Measurements from ENCODE around the gene HK3.

Gene HK3

GRCh38 chr5:176847726-176848290 is 51.3 kb downstream of the HK3 start:
- Histone ChIP-seq H3K9ac (ENCODE audit: low read length) (no peak overlapping the region), H3K79me2 (ENCODE audit: insufficient read depth, low read length) (no peaks in the 10 kb centered on the region), H3F3A (ENCODE audit: insufficient read depth, low read length) (no peaks in the 10 kb centered on the region), H3K27me3 (ENCODE audit: insufficient read depth, low read length) (no peaks in the 10 kb centered on the region; the same call in 1 of the 2 replicates), H3K4me2 (ENCODE audit: low read length) (no peak overlapping the region), H3K27ac (ENCODE audit: low read depth, low read length, poor library complexity, severe bottlenecking) (no peak overlapping the region), H3K4me3 (ENCODE audit: low read depth, low read length, poor library complexity, severe bottlenecking) (no peak overlapping the region), H3K4me1 (ENCODE audit: insufficient read depth, low read length, severe bottlenecking) (no peaks in the 10 kb centered on the region), H3K9me3 (ENCODE audit: low read length) (no peaks in the 10 kb centered on the region), H3K36me3 (ENCODE audit: insufficient read depth, low read length) (no peaks in the 10 kb centered on the region), H4K20me1 (ENCODE audit: insufficient read depth, low read length) (no peaks in the 10 kb centered on the region), H3K9me2 (ENCODE audit: low read depth, low read length) (no peaks in the 10 kb centered on the region), H2AFZ (ENCODE audit: low read length) (no peak overlapping the region)
- no peak for TF ChIP-seq EZH2 (IDR thresholded peaks at IDR 0.05; ENCODE audit: borderline replicate concordance, low read length)
- TF ChIP-seq, protein P1, sequence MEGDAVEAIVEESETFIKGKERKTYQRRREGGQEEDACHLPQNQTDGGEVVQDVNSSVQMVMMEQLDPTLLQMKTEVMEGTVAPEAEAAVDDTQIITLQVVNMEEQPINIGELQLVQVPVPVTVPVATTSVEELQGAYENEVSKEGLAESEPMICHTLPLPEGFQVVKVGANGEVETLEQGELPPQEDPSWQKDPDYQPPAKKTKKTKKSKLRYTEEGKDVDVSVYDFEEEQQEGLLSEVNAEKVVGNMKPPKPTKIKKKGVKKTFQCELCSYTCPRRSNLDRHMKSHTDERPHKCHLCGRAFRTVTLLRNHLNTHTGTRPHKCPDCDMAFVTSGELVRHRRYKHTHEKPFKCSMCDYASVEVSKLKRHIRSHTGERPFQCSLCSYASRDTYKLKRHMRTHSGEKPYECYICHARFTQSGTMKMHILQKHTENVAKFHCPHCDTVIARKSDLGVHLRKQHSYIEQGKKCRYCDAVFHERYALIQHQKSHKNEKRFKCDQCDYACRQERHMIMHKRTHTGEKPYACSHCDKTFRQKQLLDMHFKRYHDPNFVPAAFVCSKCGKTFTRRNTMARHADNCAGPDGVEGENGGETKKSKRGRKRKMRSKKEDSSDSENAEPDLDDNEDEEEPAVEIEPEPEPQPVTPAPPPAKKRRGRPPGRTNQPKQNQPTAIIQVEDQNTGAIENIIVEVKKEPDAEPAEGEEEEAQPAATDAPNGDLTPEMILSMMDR (IDR thresholded peaks at IDR 0.05; ENCODE audit: low read length) = no peak

GRCh38 chr5:176847148-176847547 is 52.0 kb downstream of the HK3 start:
- Histone ChIP-seq H3F3A (ENCODE audit: insufficient read depth, low read length) (no peaks in the 10 kb centered on the region), H3K4me2 (ENCODE audit: low read length) (no peak overlapping the region), H3K9me3 (ENCODE audit: low read length) (no peaks in the 10 kb centered on the region), H4K20me1 (ENCODE audit: insufficient read depth, low read length) (no peaks in the 10 kb centered on the region), H3K79me2 (ENCODE audit: insufficient read depth, low read length) (no peaks in the 10 kb centered on the region), H2AFZ (ENCODE audit: low read length) (no peak overlapping the region), H3K9ac (ENCODE audit: low read length) (no peak overlapping the region), H3K27ac (ENCODE audit: low read depth, low read length, poor library complexity, severe bottlenecking) (no peak overlapping the region), H3K36me3 (ENCODE audit: insufficient read depth, low read length) (no peaks in the 10 kb centered on the region), H3K27me3 (ENCODE audit: insufficient read depth, low read length) (no peaks in the 10 kb centered on the region; the same call in 1 of the 2 replicates), H3K4me3 (ENCODE audit: low read depth, low read length, poor library complexity, severe bottlenecking) (no peak overlapping the region), H3K9me2 (ENCODE audit: low read depth, low read length) (no peaks in the 10 kb centered on the region), H3K4me1 (ENCODE audit: insufficient read depth, low read length, severe bottlenecking) (no peaks in the 10 kb centered on the region)
- no peak for TF ChIP-seq EZH2 (IDR thresholded peaks at IDR 0.05; ENCODE audit: borderline replicate concordance, low read length)
- TF ChIP-seq, protein P1 (IDR thresholded peaks at IDR 0.05; ENCODE audit: low read length) = no peak

DNA sequence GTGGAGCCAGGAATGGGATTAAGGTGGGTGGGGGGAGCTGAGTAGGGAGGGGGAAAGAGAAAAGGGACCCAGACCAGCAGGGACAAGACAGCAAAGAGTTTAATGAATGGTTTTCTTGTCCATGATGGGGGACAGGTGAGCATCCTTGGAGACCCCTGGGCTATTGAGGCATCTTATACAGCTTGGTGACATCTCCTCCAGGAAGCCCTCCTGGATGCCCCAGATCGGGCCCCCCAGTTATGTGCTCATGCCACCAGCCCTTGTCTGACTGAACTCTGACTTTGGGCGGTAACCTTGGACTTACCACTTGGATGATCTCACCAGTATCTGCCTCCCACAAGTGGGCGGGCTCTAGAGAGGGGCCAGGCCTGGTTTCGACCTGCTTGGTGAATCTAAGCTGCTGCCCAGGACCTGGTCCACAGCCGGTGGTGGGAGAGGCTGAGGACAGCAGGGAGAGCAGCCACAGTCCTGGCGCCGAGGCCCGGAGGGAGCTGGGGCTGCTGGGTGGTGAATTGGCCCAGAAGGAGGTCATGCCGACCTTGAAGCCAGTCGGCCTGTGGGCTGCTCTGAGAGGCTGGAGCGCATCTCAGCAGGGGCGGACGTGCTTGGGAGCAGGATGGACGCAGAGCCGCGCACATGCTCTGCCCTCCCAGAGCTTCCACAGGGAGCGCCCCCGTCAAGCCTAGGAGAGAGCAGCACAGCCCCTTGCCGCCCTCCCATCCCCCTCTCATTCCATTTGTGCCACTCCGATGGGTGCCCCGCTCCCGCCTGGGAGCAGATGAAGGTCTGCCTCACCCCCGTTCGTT is 52.6 kb downstream of the HK3 start:
- TF ChIP-seq, protein P1 (IDR thresholded peaks at IDR 0.05; ENCODE audit: low read length) = no peak
- no peak for TF ChIP-seq EZH2 (IDR thresholded peaks at IDR 0.05; ENCODE audit: borderline replicate concordance, low read length)
- H3K79me2 ChIP-seq (ENCODE audit: insufficient read depth, low read length) = no peaks in the 10 kb centered on the region
- H3F3A ChIP-seq (ENCODE audit: insufficient read depth, low read length) = no peaks in the 10 kb centered on the region
- no peaks in the 10 kb centered on the region; the same call in 1 of the 2 replicates for H3K27me3 ChIP-seq (ENCODE audit: insufficient read depth, low read length)
- no peak overlapping the region for H3K4me2 ChIP-seq (ENCODE audit: low read length)
- H4K20me1 ChIP-seq (ENCODE audit: insufficient read depth, low read length) = no peaks in the 10 kb centered on the region
- no peak overlapping the region for H3K9ac ChIP-seq (ENCODE audit: low read length)
- no peaks in the 10 kb centered on the region for H3K36me3 ChIP-seq (ENCODE audit: insufficient read depth, low read length)
- H2AFZ ChIP-seq (ENCODE audit: low read length) = no peak overlapping the region
- H3K9me3 ChIP-seq (ENCODE audit: low read length) = no peaks in the 10 kb centered on the region
- H3K9me2 ChIP-seq (ENCODE audit: low read depth, low read length) = no peaks in the 10 kb centered on the region
- H3K4me3 ChIP-seq (ENCODE audit: low read depth, low read length, poor library complexity, severe bottlenecking) = no peak overlapping the region
- H3K4me1 ChIP-seq (ENCODE audit: insufficient read depth, low read length, severe bottlenecking) = no peaks in the 10 kb centered on the region
- H3K27ac ChIP-seq (ENCODE audit: low read depth, low read length, poor library complexity, severe bottlenecking) = no peak overlapping the region

All from OCI-LY1 (cell line).